ENCODE results near the gene FAM81A.
"Not testable (repeated sequence)": the region's sequence is repeated elsewhere in the genome, so short reads cannot be mapped to it uniquely, and the experiment has no call there.

- not testable (repeated sequence) for TF ChIP-seq CTCF, POLR2A (IDR thresholded peaks at IDR 0.05)
Measured at GRCh38 chr15:59401051-59401823, 36.7 kb upstream of the FAM81A start.

Data from heart left ventricle (tissue), 13 donors.